ENCODE data around the gene MRPL4.

GRCh38 chr19:10294368-10294697 lies 42.3 kb downstream of the MRPL4 start:
- TF ChIP-seq CTCF (IDR thresholded peaks at IDR 0.05 in 2 of 3, conservative IDR thresholded peaks at IDR 0.05 in 1 of 3; ENCODE audit: borderline replicate concordance in 1 of 3, insufficient read depth in 1 of 3, low read depth in 2 of 3, low read length in 2 of 3): no peak
- no peak for TF ChIP-seq RAD21 (IDR thresholded peaks at IDR 0.05; ENCODE audit: low read depth)
- TF ChIP-seq POLR2A (IDR thresholded peaks at IDR 0.05; ENCODE audit: borderline replicate concordance, extremely low read depth, insufficient read depth, insufficient read length): no peak
- TF ChIP-seq POLR2AphosphoS5 (IDR thresholded peaks at IDR 0.05; ENCODE audit: low read depth, low read length): no peak
- no peak for TF ChIP-seq ATF3 (IDR thresholded peaks at IDR 0.05)
- TF ChIP-seq EGR1 (IDR thresholded peaks at IDR 0.05; ENCODE audit: low read depth): no peak
- no peak for TF ChIP-seq SP1 (IDR thresholded peaks at IDR 0.05; ENCODE audit: low read depth)
